GM18526 (cell line): Measurements from ENCODE around the gene NBEA.

Experiments used
- POLR2A ChIP-seq: IDR thresholded peaks from 3 replicates; pipeline ENCODE4 v1.6.1; 2011; ENCODE audit not compliant: insufficient read length; ENCODE audit errors: extremely low read depth

The NBEA gene

GRCh38 chr13:35278917-35279316 is 336.8 kb downstream of the NBEA start:
- no peak for TF ChIP-seq POLR2A

GRCh38 chr13:35279500-35279899 is 337.4 kb downstream of the NBEA start:
- no peak for TF ChIP-seq POLR2A

- no peak for TF ChIP-seq POLR2A
Observed at GRCh38 chr13:35283856-35284255, 341.8 kb downstream of the NBEA start.

- TF ChIP-seq POLR2A, result no peak
Observed at GRCh38 chr13:35285677-35286076, 343.6 kb downstream of the NBEA start.

- TF ChIP-seq POLR2A, result no peak
Observed at GRCh38 chr13:35292329-35292728, 350.3 kb downstream of the NBEA start.

- TF ChIP-seq POLR2A, result no peak
Observed at GRCh38 chr13:35293579-35294226, 351.6 kb downstream of the NBEA start.

- TF ChIP-seq POLR2A, result no peak
Observed at GRCh38 chr13:35309706-35310105, 367.6 kb downstream of the NBEA start.

- no peak for TF ChIP-seq POLR2A
Observed at GRCh38 chr13:35332134-35332533, 390.1 kb downstream of the NBEA start.

- TF ChIP-seq POLR2A, result no peak
Observed at GRCh38 chr13:35333157-35333556, 391.1 kb downstream of the NBEA start.

GRCh38 chr13:35342440-35342839 is 400.4 kb downstream of the NBEA start:
- no peak for TF ChIP-seq POLR2A

GRCh38 chr13:35343417-35343816 is 401.3 kb downstream of the NBEA start:
- TF ChIP-seq POLR2A, result no peak

- TF ChIP-seq POLR2A, result no peak
Observed at GRCh38 chr13:35345992-35346391, 403.9 kb downstream of the NBEA start.

- TF ChIP-seq POLR2A, result no peak
Observed at GRCh38 chr13:35346494-35346893, 404.4 kb downstream of the NBEA start.

GRCh38 chr13:35347679-35348205 is 405.7 kb downstream of the NBEA start:
- TF ChIP-seq POLR2A, result no peak

- TF ChIP-seq POLR2A, result no peak
Observed at GRCh38 chr13:35349052-35349451, 407.0 kb downstream of the NBEA start.

GRCh38 chr13:35349673-35350278 is 407.7 kb downstream of the NBEA start:
- no peak for TF ChIP-seq POLR2A

- TF ChIP-seq POLR2A, result no peak
Observed at GRCh38 chr13:35354285-35354684, 412.2 kb downstream of the NBEA start.
